ENCODE data around the gene UBE2E1. TPM values are rescaled to one million over a fixed set of nuclear protein-coding genes. Genes with fewer than 3 reads are reported as not detected.

Gene UBE2E1
- total and polyA plus RNA-seq, 8 donors, result 3.2 to 226 (median 78.1) TPM

- H3K27me3 ChIP-seq, result no peaks in the 10 kb centered on the region
- TF ChIP-seq CTCF (IDR thresholded peaks at IDR 0.05) (no peak), POLR2A (IDR thresholded peaks at IDR 0.05) (no peak), POLR2AphosphoS5 (IDR thresholded peaks at IDR 0.05) (no peak), EP300 (IDR thresholded peaks at IDR 0.05) (no peak)
- no peak overlapping the region for H3K4me3 ChIP-seq
- DNase-seq, result no peak
- peaks cover 0 to 2% (median 0%) of the 10 kb centered on the region in 4 donors for H3K4me1 ChIP-seq
- H3K36me3 ChIP-seq, result no peaks in the 10 kb centered on the region
- no peak overlapping the region for H3K27ac ChIP-seq
- H3K9me3 ChIP-seq, result no peaks in the 10 kb centered on the region
- intact Hi-C loops (cut with DNase I; ENCODE audit: low total_unique reads), result no loop called here
Observed at GRCh38 chr3:23938688-23939087, 132.9 kb downstream of the UBE2E1 start.

GRCh38 chr3:23940775-23941174 lies 135.0 kb downstream of the UBE2E1 start:
- Histone ChIP-seq H3K4me1 (peaks cover 0 to 13% (median 5%) of the 10 kb centered on the region in 4 donors), H3K36me3 (no peaks in the 10 kb centered on the region), H3K27me3 (no peaks in the 10 kb centered on the region), H3K4me3 (no peak overlapping the region), H3K9me3 (no peaks in the 10 kb centered on the region), H3K27ac (no peak overlapping the region)
- intact Hi-C loops (cut with DNase I; ENCODE audit: low total_unique reads), result no loop called here
- TF ChIP-seq POLR2AphosphoS5 (IDR thresholded peaks at IDR 0.05) (no peak), EP300 (IDR thresholded peaks at IDR 0.05) (no peak), CTCF (IDR thresholded peaks at IDR 0.05) (no peak), POLR2A (IDR thresholded peaks at IDR 0.05) (no peak)
- WGBS, 5 donors, result 62 to 89% (median 86%) methylated on average over 5 of the region's 5 CpGs
- DNase-seq, result no peak

Other genes starting within 250 kb of the UBE2E1 start
- gene NKIRAS1, start 111.0 kb downstream of the UBE2E1 start, total RNA-seq, result 10 to 100 TPM in 2 of 5 donors, 1 to 10 TPM in 1, under 1 TPM in 1, not detected in 1; 0.87 to 18.3 (median 8.9) TPM
- 1 to 10 TPM; 5.9 to 9.6 (median 7.6) TPM for gene NKIRAS1, start 111.0 kb downstream of the UBE2E1 start, polyA plus RNA-seq
- gene RPL15, start 111.2 kb downstream of the UBE2E1 start, total RNA-seq, result 1,000 to 10,000 TPM in 4 of 5 donors, 100 to 1,000 TPM in 1; 121 to 3,139 (median 1,087) TPM
- 1,000 to 10,000 TPM; 3,661 to 4,768 (median 4,326) TPM for gene RPL15, start 111.2 kb downstream of the UBE2E1 start, polyA plus RNA-seq
- 100 to 1,000 TPM in 1 of 5 donors, 10 to 100 TPM in 3, 1 to 10 TPM in 1; 9.8 to 105 (median 35.1) TPM for gene NR1D2, start 139.3 kb downstream of the UBE2E1 start, total RNA-seq
- 10 to 100 TPM in 1 of 3 donors, 1 to 10 TPM in 2; 5.5 to 23.2 (median 9.1) TPM for gene NR1D2, start 139.3 kb downstream of the UBE2E1 start, polyA plus RNA-seq

All from stomach (tissue), 9 donors.